Endometrial microvascular endothelial cells (primary cell): ENCODE measurements around the gene ZNF500. TPM values are rescaled to one million over a fixed set of nuclear protein-coding genes. Genes with fewer than 3 reads are reported as not detected.

Experiments used
- in situ Hi-C: cut with HindIII; loops from 2 replicates; pipeline ENCODE4 v1.10.0; 2017; ENCODE audit warnings: low sequenced_read_pairs, low pct_unique_long_range_greater_than_20kb; ENCODE audit errors: inconsistent ontology term
- total RNA-seq: library from RNA; depleted of rRNA; stranded (reverse); fragments of >200 nt; gene quantifications from one replicate; pipeline ENCODE4 v1.2.3, GENCODE V29; 2015; ENCODE audit errors: inconsistent ontology term

Gene ZNF500
- total RNA-seq, 1 donor from 2014 or later = 13.9 TPM

DNA sequence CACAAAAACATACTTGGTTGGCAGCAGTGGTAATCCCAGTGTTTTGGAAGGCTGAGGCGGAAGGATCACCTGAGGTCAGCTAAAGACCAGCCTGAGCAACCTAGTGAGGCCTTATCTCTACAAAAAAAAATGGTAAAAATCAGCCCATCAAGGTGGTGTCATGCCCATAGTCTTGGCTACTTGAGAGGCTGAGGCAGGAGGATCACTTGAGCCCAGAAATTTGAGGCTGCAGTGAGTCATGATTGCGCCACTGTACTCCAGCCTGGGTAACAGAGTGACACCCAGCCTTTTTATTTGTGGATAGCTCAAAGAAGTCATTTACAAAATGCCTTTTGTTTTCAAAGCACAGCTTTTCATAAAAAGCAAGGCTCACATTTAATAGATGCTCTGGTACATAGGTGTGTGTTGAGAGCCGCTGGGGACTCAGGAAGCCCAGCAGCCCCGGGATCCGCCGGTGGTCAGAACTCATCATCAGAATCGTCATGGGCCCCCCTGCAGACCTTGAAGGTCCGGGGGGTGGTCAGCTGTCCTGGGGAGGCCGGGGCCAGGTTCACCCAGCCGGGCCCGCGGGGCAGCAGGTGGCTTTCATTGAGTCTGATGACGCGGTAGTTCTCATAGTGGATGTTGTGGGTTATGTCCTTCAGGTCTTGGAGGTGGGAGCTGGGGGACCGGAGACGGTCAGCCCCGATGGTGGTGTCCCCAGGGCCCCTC lies 10.5 kb upstream of the ZNF500 start:
- in situ Hi-C loops = no loop called here

DNA sequence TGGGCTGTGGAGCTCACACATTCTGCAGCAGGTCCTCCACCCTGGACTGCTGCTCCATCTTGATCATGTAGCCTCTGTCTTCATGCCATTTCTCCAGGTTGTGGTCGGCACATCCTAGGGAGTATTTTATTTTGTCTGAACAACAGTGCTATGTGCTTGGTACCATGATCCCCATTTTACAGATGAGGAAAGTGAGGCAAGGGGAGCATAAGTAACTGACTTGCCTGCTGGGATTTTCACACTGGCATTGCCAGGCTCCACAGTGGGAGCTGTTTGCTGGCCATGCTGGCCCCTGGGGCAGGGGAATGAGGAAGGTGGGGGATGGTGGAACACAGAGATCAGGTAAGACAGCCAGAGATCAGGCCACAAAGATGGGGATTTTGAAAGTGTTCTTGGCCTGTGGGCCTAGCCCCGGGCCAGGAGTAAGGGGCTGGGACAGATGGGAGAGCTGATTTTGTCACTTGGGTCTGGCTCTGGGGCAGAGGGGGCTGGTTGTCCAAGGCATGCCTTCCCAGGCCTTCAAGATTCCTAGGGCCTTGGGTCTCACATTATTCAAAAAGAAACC lies 9.3 kb upstream of the ZNF500 start:
- in situ Hi-C loops = no loop called here

DNA sequence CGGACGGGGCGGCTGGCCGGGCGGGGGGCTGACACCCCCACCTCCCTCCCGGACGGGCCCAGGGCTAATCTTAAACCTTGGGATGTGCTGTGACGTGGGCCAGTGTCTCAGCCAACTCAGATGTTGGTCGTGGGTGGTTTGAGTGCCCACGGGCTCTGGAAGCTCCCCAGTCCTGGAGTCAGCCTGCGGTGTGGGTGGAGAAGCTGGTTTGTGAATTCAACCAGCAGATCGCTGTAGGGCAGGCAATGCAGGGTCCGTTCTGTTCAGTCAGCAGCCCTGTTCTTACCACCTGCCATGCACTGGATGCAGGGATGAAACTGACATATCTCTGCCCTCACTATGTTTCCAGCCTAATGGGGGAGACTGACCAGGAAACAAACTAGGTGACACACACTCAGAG lies 8.0 kb upstream of the ZNF500 start:
- in situ Hi-C loops = no loop called here

DNA sequence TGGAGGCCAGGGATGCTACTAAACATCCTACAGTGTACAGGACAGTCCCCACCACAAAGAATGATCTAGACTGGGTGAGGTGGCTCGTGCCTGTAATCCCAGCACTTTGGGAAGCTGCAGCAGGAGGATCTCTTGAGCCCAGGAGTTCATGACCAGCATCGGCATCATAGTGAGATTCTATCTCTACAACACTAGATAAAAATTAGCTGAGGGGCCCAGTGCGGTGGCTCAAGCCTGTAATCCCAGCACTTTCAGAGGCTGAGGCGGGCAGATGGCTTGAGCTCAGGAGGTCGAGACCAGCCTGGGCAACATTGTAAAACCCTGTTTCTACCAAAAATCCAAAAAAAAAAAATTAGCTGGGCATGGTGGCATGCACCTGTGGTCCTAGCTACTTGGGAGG lies 5.4 kb upstream of the ZNF500 start:
- in situ Hi-C loops = no loop called here

DNA sequence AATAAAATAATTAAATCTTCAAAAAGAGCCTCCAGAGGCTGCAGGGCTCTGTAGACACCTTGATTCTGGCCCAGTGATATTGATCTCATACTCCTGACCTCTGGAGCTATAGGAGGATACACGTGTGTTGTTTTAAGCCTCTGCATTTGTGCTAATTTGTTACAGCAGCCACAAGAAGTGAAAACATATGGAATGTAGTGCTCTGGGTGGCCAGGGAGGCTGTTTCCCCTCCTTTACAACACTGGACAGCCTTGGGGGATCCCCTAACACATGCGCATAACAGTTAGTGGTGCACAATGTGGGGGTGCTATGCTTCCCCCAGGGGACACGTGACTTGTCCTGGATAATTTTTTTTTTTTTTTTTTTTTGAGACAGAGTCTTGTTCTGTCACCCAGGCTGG lies 4.7 kb upstream of the ZNF500 start:
- in situ Hi-C loops = no loop called here

DNA sequence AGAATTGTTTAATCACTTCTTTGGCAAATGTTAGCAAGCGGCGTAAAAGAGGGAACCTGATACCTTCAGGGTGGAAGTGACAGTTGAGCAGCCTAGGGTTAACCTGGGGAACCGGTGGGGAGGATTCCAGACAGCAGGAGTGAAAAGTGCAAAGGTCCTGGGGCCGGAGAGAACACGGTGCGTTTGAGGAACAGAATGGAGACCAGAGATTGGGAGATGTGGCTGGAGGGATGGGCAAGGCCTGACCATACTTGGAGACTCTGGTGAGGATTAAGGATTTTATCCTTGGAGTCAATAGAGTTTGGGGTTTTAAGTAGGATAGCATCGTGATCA lies 2.3 kb upstream of the ZNF500 start:
- in situ Hi-C loops = no loop called here

DNA sequence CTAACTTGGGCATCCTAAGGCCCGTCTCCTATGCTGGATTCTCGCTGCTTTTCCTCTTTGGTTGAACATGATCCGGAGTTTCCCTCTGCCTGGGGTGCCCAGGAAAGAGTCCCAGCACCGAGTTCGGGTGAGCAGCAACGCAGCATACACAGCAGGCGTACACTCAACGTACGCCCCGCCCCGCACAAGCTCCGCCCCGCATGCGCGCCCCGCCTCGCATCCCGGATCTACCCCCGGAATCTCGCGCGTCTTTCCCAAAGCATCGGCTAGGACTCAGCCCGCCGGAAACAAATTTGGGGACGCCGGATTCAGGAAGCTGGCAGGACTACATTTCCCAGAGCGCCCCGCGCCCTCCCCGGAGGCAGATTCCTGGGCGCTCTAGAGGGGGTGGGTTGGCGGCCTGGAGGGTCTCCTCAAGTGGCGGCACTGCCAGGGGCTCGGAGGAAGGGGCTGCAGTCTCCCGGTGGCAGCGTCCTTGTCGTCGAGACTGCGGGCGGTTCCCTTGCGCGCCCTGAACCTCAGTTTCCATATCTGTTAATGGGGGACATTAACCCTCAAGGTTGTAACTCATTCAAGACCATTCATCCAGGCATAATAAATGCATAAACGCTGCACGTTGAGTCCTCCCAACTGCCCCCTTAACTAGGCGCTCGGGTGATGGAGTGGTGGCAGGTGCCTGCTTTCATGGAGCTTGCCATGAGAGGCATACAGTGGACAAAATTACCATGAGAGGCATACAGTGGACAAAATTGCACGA lies 1.8 kb upstream of the ZNF500 start:
- in situ Hi-C loops = no loop called here

DNA sequence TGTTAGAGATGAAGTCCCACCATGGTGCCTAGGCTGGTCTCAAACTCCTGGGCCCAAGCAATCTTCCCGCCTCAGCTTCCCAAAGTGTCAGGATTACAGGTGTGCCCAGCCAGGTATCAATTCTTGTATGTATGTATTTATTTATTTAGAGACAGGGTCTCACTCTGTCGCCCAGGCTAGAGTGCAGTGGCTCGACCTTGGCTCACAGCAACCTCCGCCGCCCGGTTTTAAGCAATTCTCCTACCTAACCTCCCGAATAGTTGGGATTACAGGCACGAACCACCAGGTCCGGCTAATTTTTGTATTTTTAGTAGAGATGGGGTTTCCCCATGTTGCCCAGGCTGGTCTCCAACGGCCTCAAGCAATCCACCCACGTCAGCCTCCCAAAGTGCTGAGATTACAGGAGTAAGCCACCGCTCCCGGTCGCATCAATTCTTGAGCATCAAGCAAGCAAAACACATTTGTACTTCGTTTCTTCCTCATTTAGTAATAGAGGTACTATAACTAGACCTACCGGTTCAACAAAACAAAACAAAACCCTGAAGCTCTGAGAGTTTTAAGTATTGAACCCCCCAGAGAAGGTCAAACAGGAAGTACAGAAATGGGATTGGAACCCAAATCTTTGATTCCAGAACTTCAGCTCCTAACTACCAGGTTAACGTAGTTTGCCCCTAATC lies 1.0 kb upstream of the ZNF500 start:
- in situ Hi-C loops = no loop called here

DNA sequence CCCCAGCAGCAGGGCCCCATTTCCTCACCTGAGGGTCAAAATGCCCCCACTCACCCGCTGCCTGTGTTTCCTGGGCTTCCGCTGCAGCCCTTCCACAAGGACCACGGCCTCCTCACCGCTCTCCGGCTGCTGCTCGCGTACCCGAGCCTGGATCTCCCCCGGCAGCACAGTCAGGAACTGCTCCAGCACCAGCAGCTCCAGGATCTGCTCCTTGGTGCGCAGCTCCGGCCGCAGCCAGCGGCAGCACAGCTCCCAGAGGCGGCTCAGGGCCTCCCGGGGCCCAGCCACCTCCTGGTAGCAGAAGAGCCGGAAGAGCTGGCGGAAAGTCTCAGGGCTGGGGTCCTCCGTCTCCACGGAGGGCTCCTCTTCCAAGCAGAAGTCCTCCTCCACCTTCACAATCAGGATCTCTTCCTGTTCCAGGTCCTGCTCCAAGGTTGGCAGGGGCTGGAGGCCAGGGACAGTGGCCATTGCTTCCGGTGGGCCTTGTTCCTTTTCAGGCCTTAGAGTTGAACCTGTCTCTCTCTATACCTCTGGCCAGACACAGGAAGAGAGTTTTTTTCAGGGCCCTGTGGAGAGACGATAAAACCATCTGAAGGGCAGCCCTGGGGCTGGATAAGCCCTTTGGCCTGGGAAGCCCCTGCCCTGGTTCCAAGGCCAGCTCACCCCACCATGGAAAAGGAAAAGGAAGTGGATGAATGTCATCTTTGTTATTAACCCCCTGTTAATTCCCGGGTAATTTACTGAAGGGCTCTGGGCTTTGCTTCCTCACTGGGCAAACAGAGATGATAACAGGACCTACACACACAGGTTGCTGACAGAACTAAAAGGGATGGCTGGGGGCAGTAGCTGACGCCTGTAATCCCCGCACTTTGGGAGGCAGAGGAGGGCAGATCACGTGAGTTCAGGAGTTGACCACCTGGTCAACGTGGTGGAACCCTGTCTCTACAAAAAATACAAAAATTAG lies 1.2 kb downstream of the ZNF500 start:
- in situ Hi-C loops = no loop called here

DNA sequence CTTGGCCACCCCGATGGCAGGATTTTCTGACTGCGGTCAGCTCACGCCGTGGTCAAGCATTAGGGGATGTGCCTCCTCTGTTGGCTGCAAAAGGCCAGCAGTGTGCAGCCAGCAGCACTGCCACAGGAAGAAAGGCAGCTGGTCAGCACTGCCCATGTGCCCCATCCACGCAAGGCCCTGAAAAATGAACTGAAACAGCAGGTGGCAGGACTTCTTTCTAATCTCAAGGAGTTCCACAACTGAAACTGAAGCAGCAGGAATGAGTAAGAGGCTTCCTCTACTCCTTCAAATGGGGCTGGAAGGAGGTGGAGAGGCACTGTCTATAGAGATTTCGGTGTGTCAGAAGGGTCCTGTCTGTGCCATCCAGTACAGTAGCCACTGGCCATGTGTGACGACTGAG lies 3.2 kb downstream of the ZNF500 start:
- in situ Hi-C loops = no loop called here

DNA sequence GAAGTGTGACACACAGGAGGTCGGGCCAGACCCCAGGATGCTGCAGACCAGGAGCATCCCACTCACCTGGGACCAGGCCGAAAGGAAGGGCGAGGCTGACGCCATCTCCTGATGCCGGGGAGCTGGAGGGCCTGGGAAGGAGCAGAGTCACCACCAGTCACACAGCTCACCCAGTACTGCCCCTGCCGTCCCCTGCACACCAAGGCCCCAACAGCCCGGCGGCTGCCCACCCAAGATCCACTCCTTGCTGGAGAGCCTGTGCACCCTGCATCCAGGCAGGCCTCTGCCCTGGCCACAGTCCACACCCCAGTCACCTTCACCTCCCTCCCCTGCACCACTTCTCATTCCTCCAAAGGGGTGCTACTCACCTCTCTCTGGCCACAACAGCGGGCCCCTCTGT lies 4.8 kb downstream of the ZNF500 start:
- in situ Hi-C loops = no loop called here

DNA sequence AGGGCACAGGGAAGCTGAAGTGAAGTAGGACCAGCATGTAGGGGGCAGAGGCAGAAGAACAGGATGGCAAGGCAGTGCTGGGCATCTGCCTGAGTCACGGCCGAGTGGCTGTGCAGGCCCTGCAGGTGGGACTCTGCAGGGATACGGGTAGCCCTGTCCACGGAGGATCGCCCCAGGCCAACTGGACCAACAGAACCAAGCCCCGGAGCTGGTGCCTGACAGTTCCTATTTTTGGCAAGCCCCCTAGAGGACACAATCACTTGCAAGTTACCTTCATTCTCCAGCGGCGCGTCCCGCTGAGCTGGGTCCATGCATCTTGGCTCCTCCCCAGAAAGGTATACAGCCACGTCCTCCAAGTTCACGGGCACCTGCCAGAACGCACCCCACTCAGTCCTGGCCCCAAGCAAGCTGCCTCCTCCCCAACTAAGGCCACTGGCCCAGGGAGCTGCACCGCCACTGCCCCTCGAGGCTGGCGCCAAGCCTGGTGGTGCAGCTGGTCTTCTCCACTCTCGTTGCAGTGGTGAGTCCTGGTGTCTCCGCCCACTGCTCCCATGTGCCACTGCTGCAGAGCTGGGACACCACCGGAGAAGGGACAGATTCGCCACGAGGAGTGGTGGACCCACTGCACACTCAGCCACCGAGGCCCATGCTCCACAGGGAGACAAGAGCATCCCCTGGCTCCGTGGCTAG lies 6.6 kb downstream of the ZNF500 start:
- in situ Hi-C loops = no loop called here

DNA sequence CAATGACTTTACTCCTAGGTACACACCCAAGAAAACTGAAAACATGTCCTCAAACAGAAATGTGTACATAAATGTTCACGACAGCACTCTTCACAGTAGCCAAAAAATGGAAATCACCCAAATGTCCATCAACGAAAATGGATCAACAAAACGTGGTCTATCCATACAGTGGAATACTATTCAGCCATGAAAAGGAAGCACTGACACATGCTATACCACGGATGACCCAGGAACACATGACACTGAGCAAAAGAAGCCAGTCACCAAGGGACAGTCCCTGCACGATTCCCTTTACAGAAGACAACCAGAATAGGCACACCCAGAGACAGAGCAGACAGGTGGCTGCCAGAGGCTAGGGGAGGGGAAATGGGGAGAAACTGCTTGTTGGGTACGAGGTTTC lies 11.3 kb downstream of the ZNF500 start:
- in situ Hi-C loops = no loop called here

DNA sequence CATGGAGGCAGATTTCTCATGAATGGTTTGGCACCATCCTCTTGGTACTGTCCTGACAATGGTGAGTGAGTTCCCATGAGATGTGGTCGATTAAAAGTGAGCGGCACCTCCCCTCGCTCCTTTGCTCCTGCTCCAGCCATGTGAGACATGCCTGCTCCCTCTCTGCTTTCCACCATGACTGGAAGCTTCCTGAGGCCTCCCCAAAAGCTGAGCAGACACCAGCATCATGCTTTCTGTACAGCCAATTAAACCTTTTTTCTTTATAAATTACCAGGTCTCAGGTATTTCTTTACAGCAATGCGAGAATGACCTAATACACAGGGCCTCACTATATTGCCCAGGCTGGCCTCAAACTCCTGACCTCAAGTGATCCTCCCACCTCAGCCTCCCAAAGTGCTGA lies 12.1 kb downstream of the ZNF500 start:
- in situ Hi-C loops = no loop called here

DNA sequence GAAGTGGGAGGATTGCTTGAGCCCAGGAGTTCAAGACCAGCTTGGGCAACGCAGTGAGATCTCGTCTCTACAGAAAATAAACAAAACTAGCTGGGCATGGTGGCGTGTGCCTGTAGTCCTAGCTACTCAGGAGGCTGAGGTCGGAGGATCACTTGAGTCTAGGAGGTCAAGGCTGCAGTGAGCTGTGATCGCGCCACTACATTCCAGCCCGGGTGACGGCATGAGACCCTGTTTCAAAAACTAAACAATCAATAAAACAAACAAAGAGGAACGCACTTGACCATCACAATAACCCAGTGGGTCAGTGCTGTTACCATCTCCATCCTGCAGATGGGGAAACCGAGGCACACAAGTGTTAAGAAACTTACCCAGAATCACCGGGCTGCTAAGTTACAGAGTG lies 13.7 kb downstream of the ZNF500 start:
- in situ Hi-C loops = no loop called here

DNA sequence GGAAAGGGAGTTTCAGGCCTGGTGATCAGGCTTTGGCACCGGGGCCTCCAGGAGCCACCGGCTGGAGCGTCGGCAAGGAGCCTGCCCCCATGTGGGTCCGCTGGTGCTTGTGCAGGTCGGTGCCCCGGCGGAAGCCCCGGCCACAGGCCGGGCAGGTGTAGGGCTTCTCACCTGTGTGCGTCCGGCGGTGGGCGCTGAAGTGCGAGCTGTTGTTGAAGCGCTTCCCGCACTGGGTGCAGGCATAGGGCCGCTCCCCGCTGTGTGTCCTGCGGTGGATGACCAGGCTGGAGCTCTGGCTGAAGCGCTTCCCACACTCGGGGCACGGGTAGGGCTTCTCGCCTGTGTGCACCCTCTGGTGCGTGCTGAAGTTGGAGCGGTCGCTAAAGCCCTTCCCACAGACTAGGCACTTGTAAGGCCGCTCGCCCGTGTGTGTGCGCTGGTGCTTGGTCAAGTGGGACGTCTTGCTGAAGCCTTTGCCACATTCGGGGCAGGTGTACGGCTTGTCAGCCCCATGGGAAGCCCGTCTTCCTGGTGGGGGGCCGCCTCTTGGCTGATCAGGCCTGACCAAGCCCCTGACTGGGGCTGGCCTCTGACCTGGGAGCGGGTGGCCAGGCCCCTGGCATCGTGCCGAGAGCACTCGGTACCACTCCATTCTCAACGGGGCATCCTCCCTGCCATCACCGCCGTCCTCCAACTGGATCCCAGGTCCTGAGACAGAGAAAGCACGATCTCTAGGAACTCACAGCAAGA lies 14.4 kb downstream of the ZNF500 start:
- in situ Hi-C loops = no loop called here

DNA sequence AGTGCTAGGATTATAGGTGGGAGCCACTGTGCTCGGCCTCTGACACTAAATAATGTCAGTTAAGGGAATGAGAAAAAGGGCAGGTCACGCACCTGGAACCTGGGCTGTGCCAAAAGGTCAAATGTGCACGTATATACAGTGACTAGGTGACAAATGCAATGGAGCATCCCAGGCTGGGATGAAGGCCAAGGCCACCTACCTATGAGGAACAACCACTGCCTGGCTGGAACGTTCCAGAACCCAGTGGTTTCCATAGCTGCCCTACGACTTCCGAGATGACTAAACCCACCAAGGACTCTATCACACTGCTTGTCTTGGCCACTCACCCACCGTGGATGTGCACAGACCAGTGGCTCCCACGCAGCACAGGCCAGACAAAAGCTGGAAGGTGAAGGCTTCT lies 16.1 kb downstream of the ZNF500 start:
- in situ Hi-C loops = no loop called here
